K562 (cell line): ENCODE measurements around the gene DIRAS1. TPM values are rescaled to one million over a fixed set of nuclear protein-coding genes. Genes with fewer than 3 reads are reported as not detected.
A peak's percentile ranks its signal among the peaks of the same experiment; 100 is the strongest.

ENCODE experiments used
- ATAC-seq: fragments of 200-7000 bp; cut with Tn5 transposase; 3 replicates; pipeline ENCODE4 v1.9.1; 2020; ENCODE audit warnings: moderate library complexity
- BruUV-seq: library from RNA; stranded (reverse); fragments of 400-500 nt; replicated peaks from 2 replicates; lab custom pipeline; 2021; lab: Mats Ljungman, UMichigan
- CTCF ChIA-PET: fragments of 300-600 bp; formaldehyde crosslinking; extraction: SDS; loops from one replicate; lab custom pipeline; 2021; ENCODE audit warnings: low intra/inter-chr PET ratio; lab: Yijun Ruan, JAX
- POLR2A ChIA-PET: fragments of 300-600, 350-650 bp; sonication (Branson Sonifier 250); formaldehyde crosslinking; extraction: SDS; loops from one replicate; lab custom pipeline; 2021; ENCODE audit warnings: antibody characterized with exemption, inconsistent platforms; lab: Yijun Ruan, JAX
- DNase-seq, 4 experiments: peaks; one replicate each; pipeline versions ENCODE4 v3.0.0 to v3.0.0-alpha.2; 2011 to 2018; ENCODE audit warnings: low spot score in 3 of 4, mixed read lengths in 3 of 4; ENCODE audit errors: extremely low read depth in 1 of 4
- FAIRE-seq: peaks from 2 replicates; lab custom pipeline; 2011; peaks lifted over from hg19 to GRCh38; lab: Jason Lieb, UNC
- H2AFZ ChIP-seq: 2 replicates; pipeline ENCODE4 v1.6.0; 2011; ENCODE audit warnings: low read depth, low read length, control low read depth, inconsistent platforms
- H3K27ac ChIP-seq: fragments of 200-600 bp; 3 replicates; pipeline ENCODE4 v1.8.0; 2011; ENCODE audit warnings: low read depth, mild to moderate bottlenecking, control low read depth, inconsistent platforms, low read length, moderate library complexity, mixed read lengths; ENCODE audit errors: extremely low read depth
- H3K27me3 ChIP-seq, 2 experiments: fragments of 300-600 bp in 1 of 2; 2 replicates in 1 of 2; 3 replicates in 1 of 2; pipeline versions ENCODE4 v1.6.0 to v1.8.0; 2011; ENCODE audit warnings: inconsistent platforms in 2 of 2, low read length in 2 of 2, mild to moderate bottlenecking in 1 of 2, mixed read lengths in 1 of 2, moderate library complexity in 1 of 2; ENCODE audit not compliant: control insufficient read depth in 2 of 2, insufficient read depth in 2 of 2
- H3K36me3 ChIP-seq: fragments of 300-600 bp; 3 replicates; pipeline ENCODE4 v1.8.0; 2011; ENCODE audit warnings: mild to moderate bottlenecking, low read length, inconsistent platforms; ENCODE audit not compliant: control insufficient read depth, insufficient read depth
- H3K4me1 ChIP-seq, 2 experiments: fragments of 200-600 bp in 1 of 2; replicated peaks in 1 of 2; 2 replicates in 1 of 2; 3 replicates in 1 of 2; pipeline versions ENCODE4 v1.5.1 to v1.8.0; 2011; ENCODE audit warnings: inconsistent platforms in 2 of 2, low read length in 2 of 2, mild to moderate bottlenecking in 1 of 2, mixed read lengths in 1 of 2, moderate library complexity in 1 of 2; ENCODE audit not compliant: control insufficient read depth in 2 of 2, insufficient read depth in 2 of 2
- H3K4me2 ChIP-seq: 2 replicates; pipeline ENCODE4 v1.6.1; 2011; ENCODE audit warnings: low read length, control low read depth, inconsistent platforms, mixed read lengths; ENCODE audit not compliant: insufficient read depth
- H3K4me3 ChIP-seq: fragments of 200-600 bp; sonication (generic), shearing (Covaris generic); 2 replicates; pipeline ENCODE4 v1.5.1; 2016; ENCODE audit warnings: control low read depth, inconsistent platforms
- H3K79me2 ChIP-seq: fragments of 200-600 bp; 3 replicates; pipeline ENCODE4 v1.8.0; 2011; ENCODE audit warnings: low read length, inconsistent platforms; ENCODE audit not compliant: control insufficient read depth, insufficient read depth
- H3K9ac ChIP-seq, 2 experiments: 2 replicates each; pipeline versions ENCODE4 v1.6.0 to v1.6.1; 2011; ENCODE audit warnings: low read depth in 2 of 2, low read length in 2 of 2, control low read depth in 1 of 2, inconsistent platforms in 1 of 2, mild to moderate bottlenecking in 1 of 2, mixed read lengths in 1 of 2; ENCODE audit not compliant: insufficient read depth in 1 of 2
- H3K9me1 ChIP-seq: one replicate; pipeline ENCODE4 v1.6.0; 2011; ENCODE audit warnings: inconsistent platforms, mild to moderate bottlenecking, low read length, moderate library complexity; ENCODE audit not compliant: control insufficient read depth, insufficient read depth
- H3K9me3 ChIP-seq: replicated peaks from 2 replicates; pipeline ENCODE4 v1.5.1; 2011; ENCODE audit warnings: low read depth, low read length, inconsistent platforms; ENCODE audit not compliant: control insufficient read depth, insufficient read depth
- H4K20me1 ChIP-seq: replicated peaks from 2 replicates; pipeline ENCODE4 v1.6.1; 2011; ENCODE audit warnings: low read length, inconsistent platforms, mixed read lengths; ENCODE audit not compliant: control insufficient read depth, insufficient read depth
- RFX1 ChIP-seq: fragments of 450-650 bp; IDR thresholded peaks from 2 replicates; pipeline ENCODE4 v1.6.1; 2016; ENCODE audit warnings: mild to moderate bottlenecking, moderate library complexity
- ZBTB33 ChIP-seq: sonication (generic); formaldehyde crosslinking; IDR thresholded peaks from 2 replicates; pipeline ENCODE4 v1.8.1; 2023; ENCODE audit warnings: mild to moderate bottlenecking, missing genetic modification reagents
- whole genome bisulfite sequencing: fragments of 100-300 bp; shearing (Covaris generic); methylation state at CpG from one replicate; pipeline ENCODE4 v1.1.6; 2016; ENCODE audit warnings: low coverage, mixed read lengths; ENCODE audit not compliant: insufficient coverage; ENCODE audit errors: missing lambda C conversion rate; 5-methylcytosine and 5-hydroxymethylcytosine counted together
- in situ Hi-C: fragments of 300-500 bp; cut with MboI; formaldehyde crosslinking; loops from 4 replicates; pipeline ENCODE4 v1.15.0; 2018; ENCODE audit warnings: inconsistent platforms, mixed read lengths
- intact Hi-C: fragments of 100-400 bp; cut with micrococcal nuclease; formaldehyde crosslinking; loops from 2 replicates; pipeline ENCODE4 v1.14.2; 2022
- polyA plus RNA-seq, 8 experiments: library from polyadenylated mRNA; depleted of rRNA in 4 of 8; stranded (reverse) in 5 of 8; unstranded in 3 of 8; fragments of >200 nt; fragmentation: Nextera tagmentation in 2 of 8; fragmentation: Illumina TruSeq in 1 of 8; extraction: Ambion mirVana in 2 of 8; extraction: Trizol in 1 of 8; gene quantifications; 2 replicates each; pipeline versions ENCODE4 v1.2.1 to v1.2.3, GENCODE V29; 2011 to 2014; ENCODE audit warnings: inconsistent platforms in 1 of 8, missing spikeins in 1 of 8
- total RNA-seq, 7 experiments: library from RNA; depleted of rRNA in 6 of 7; stranded (reverse); fragments of >200 nt in 6 of 7; fragmentation: Illumina TruSeq in 2 of 7; extraction: Trizol in 2 of 7; gene quantifications; 2 replicates each; pipeline versions ENCODE4 v1.2.1 to v1.2.3, GENCODE V29; 2011 to 2021; ENCODE audit warnings: low replicate concordance in 1 of 7

DIRAS1 gene
- total and polyA plus RNA-seq, 9 of the 15 experiments (the other 6 are each of a cell fraction or from before 2014, with no cell fraction given), result 0.11 to 12.0 (median 2.9) TPM

DNA sequence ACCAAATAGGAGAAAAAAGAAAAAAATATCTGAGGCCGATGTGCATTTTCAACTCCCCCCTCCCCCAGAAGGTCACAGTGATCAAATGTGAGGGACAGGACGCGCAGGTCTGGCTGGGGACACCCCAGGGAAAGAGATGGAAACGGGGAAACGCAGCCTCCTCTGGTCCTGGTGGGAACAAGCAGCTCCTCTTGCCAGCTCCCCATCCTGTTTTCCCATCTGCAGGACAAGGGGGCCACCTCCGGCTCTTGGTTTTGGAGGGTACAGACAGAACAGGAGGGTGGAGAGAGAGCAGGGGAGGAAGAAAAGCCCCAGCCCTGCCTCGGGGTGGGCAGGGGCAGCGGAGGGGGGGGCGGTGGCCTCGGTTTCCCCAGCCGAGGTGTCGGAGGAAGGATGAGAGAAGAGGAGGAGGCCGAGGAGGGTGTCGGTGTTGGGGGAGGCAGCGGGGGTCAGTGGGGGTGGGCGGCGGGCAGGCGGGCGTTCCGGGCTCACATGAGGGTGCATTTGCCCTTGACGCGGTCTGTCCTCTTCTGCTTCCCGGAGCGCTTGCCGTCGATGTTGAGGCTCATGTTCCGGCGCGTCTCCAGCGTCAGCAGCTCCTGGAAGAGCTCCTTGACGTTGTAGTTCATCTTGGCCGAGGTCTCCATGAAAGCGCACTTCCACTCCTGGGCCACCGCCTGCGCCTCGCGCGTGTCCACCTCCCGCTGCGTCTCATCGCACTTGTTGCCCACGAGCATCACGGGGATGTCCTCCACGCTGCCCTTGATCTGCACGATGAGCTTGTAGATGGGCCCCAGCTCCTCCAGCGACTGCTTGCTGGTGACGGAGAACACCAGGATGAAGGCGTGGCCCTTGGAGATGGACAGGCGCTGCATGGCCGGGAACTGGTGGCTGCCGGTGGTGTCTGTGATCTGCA is 4.2 kb downstream of the DIRAS1 start:
- ChIA-PET POLR2A (interaction anchor here (1.8 kb wide), 1 partner anchor 11 kb away, joined by 5 read pairs; no protein-coding TSS in a partner anchor), CTCF (no interaction called here)
- Histone ChIP-seq H3K4me2 (no peak overlapping the region), H3K79me2 (no peaks in the 10 kb centered on the region), H3K36me3 (no peaks in the 10 kb centered on the region), H3K4me1 (peaks cover 0 to 33% of the 10 kb centered on the region in 2 experiments; a peak in 3 of 5 replicates), H2AFZ (no peak overlapping the region), H3K27me3 (0 out of 5 replicates have a peak, but pooled peaks cover 0 to under 1% of the 10 kb centered on the region in 2 experiments), H3K9me1 (no peaks in the 10 kb centered on the region), H3K9me3 (0 out of 2 replicates have a peak, but pooled peaks cover 4% of the 10 kb centered on the region), H3K4me3 (no peak overlapping the region), H4K20me1 (no peaks in the 10 kb centered on the region), H3K27ac (no peak overlapping the region), H3K9ac (no peak overlapping the region)
- in situ Hi-C loops (no loop called here), intact Hi-C loops (no loop called here)
- DNase-seq (no peak), FAIRE-seq (no peak), ATAC-seq (no peak)
- TF ChIP-seq ZBTB33 (peak; percentile 74; the same call in 1 of the 2 replicates), RFX1 (no peak)
- BruUV-seq, result no TSS peak
- WGBS, result 86% methylated on average over 26 of the region's 51 CpGs
